ENCODE measurements around the gene RECQL5.

The RECQL5 gene

GRCh38 chr17:75626496-75627038 is 40.4 kb downstream of the RECQL5 start:
- no peak overlapping the region for H3K27ac ChIP-seq (ENCODE audit: low read depth, low read length)
- H3K27me3 ChIP-seq (ENCODE audit: control insufficient read depth, insufficient read depth, low read length): no peaks in the 10 kb centered on the region
- no peak overlapping the region for H3K4me3 ChIP-seq (ENCODE audit: low read length)
- no peaks in the 10 kb centered on the region for H3K4me1 ChIP-seq (ENCODE audit: control insufficient read depth, insufficient read depth, low read length)
- peaks cover 9% of the 10 kb centered on the region for H3K36me3 ChIP-seq (ENCODE audit: control insufficient read depth, insufficient read depth, low read length)
- H3K9ac ChIP-seq (ENCODE audit: low read length): no peak overlapping the region

GRCh38 chr17:75625813-75626486 is 41.0 kb downstream of the RECQL5 start:
- H3K36me3 ChIP-seq (ENCODE audit: control insufficient read depth, insufficient read depth, low read length): peaks cover 10% of the 10 kb centered on the region
- no peaks in the 10 kb centered on the region for H3K4me1 ChIP-seq (ENCODE audit: control insufficient read depth, insufficient read depth, low read length)
- H3K4me3 ChIP-seq (ENCODE audit: low read length): no peak overlapping the region
- H3K27ac ChIP-seq (ENCODE audit: low read depth, low read length): no peak overlapping the region
- no peaks in the 10 kb centered on the region for H3K27me3 ChIP-seq (ENCODE audit: control insufficient read depth, insufficient read depth, low read length)
- H3K9ac ChIP-seq (ENCODE audit: low read length): no peak overlapping the region

- Histone ChIP-seq H3K36me3 (ENCODE audit: control insufficient read depth, insufficient read depth, low read length) (peaks cover 12% of the 10 kb centered on the region), H3K9ac (ENCODE audit: low read length) (no peak overlapping the region), H3K27ac (ENCODE audit: low read depth, low read length) (no peak overlapping the region), H3K4me1 (ENCODE audit: control insufficient read depth, insufficient read depth, low read length) (no peaks in the 10 kb centered on the region), H3K4me3 (ENCODE audit: low read length) (no peak overlapping the region), H3K27me3 (ENCODE audit: control insufficient read depth, insufficient read depth, low read length) (no peaks in the 10 kb centered on the region)
These were observed 42.1 kb downstream of the RECQL5 start for GRCh38 chr17:75624714-75625345.

- Histone ChIP-seq H3K9ac (ENCODE audit: low read length) (no peak overlapping the region), H3K27me3 (ENCODE audit: control insufficient read depth, insufficient read depth, low read length) (no peaks in the 10 kb centered on the region), H3K27ac (ENCODE audit: low read depth, low read length) (no peak overlapping the region), H3K36me3 (ENCODE audit: control insufficient read depth, insufficient read depth, low read length) (peaks cover 15% of the 10 kb centered on the region), H3K4me3 (ENCODE audit: low read length) (no peak overlapping the region), H3K4me1 (ENCODE audit: control insufficient read depth, insufficient read depth, low read length) (no peaks in the 10 kb centered on the region)
These were observed 42.9 kb downstream of the RECQL5 start for GRCh38 chr17:75624021-75624420.

- Histone ChIP-seq H3K9ac (ENCODE audit: low read length) (no peak overlapping the region), H3K36me3 (ENCODE audit: control insufficient read depth, insufficient read depth, low read length) (peaks cover 21% of the 10 kb centered on the region), H3K27ac (ENCODE audit: low read depth, low read length) (no peak overlapping the region), H3K27me3 (ENCODE audit: control insufficient read depth, insufficient read depth, low read length) (no peaks in the 10 kb centered on the region), H3K4me1 (ENCODE audit: control insufficient read depth, insufficient read depth, low read length) (no peaks in the 10 kb centered on the region), H3K4me3 (ENCODE audit: low read length) (no peak overlapping the region)
These were observed 43.6 kb downstream of the RECQL5 start for GRCh38 chr17:75623386-75623785.

- Histone ChIP-seq H3K27me3 (ENCODE audit: control insufficient read depth, insufficient read depth, low read length) (no peaks in the 10 kb centered on the region), H3K9ac (ENCODE audit: low read length) (no peak overlapping the region), H3K4me1 (ENCODE audit: control insufficient read depth, insufficient read depth, low read length) (no peaks in the 10 kb centered on the region), H3K4me3 (ENCODE audit: low read length) (no peak overlapping the region), H3K36me3 (ENCODE audit: control insufficient read depth, insufficient read depth, low read length) (peaks cover 26% of the 10 kb centered on the region), H3K27ac (ENCODE audit: low read depth, low read length) (no peak overlapping the region)
These were observed 44.1 kb downstream of the RECQL5 start for GRCh38 chr17:75622771-75623273.

GRCh38 chr17:75622076-75622475 is 44.9 kb downstream of the RECQL5 start:
- H3K36me3 ChIP-seq (ENCODE audit: control insufficient read depth, insufficient read depth, low read length): peaks cover 27% of the 10 kb centered on the region
- no peak overlapping the region for H3K9ac ChIP-seq (ENCODE audit: low read length)
- H3K27ac ChIP-seq (ENCODE audit: low read depth, low read length): no peak overlapping the region

GRCh38 chr17:75621489-75621888 is 45.5 kb downstream of the RECQL5 start:
- no peaks in the 10 kb centered on the region for H3K4me1 ChIP-seq (ENCODE audit: control insufficient read depth, insufficient read depth, low read length)
- no peak overlapping the region for H3K27ac ChIP-seq (ENCODE audit: low read depth, low read length)
- no peaks in the 10 kb centered on the region for H3K27me3 ChIP-seq (ENCODE audit: control insufficient read depth, insufficient read depth, low read length)
- H3K4me3 ChIP-seq (ENCODE audit: low read length): no peak overlapping the region
- no peak overlapping the region for H3K9ac ChIP-seq (ENCODE audit: low read length)
- H3K36me3 ChIP-seq (ENCODE audit: control insufficient read depth, insufficient read depth, low read length): peaks cover 27% of the 10 kb centered on the region

More at GRCh38 chr17:75622076-75622475, 44.9 kb downstream of the RECQL5 start:
- H3K27me3 ChIP-seq (ENCODE audit: control insufficient read depth, insufficient read depth, low read length): no peaks in the 10 kb centered on the region
- H3K4me3 ChIP-seq (ENCODE audit: low read length): no peak overlapping the region
- no peaks in the 10 kb centered on the region for H3K4me1 ChIP-seq (ENCODE audit: control insufficient read depth, insufficient read depth, low read length)

GRCh38 chr17:75619506-75620431 is 47.2 kb downstream of the RECQL5 start:
- no peaks in the 10 kb centered on the region for H3K27me3 ChIP-seq (ENCODE audit: control insufficient read depth, insufficient read depth, low read length)
- H3K4me3 ChIP-seq (ENCODE audit: low read length): no peak overlapping the region
- H3K27ac ChIP-seq (ENCODE audit: low read depth, low read length): no peak overlapping the region
- H3K4me1 ChIP-seq (ENCODE audit: control insufficient read depth, insufficient read depth, low read length): no peaks in the 10 kb centered on the region
- H3K36me3 ChIP-seq (ENCODE audit: control insufficient read depth, insufficient read depth, low read length): peaks cover 29% of the 10 kb centered on the region
- H3K9ac ChIP-seq (ENCODE audit: low read length): no peak overlapping the region

GRCh38 chr17:75617675-75618074 is 49.3 kb downstream of the RECQL5 start:
- peaks cover 33% of the 10 kb centered on the region for H3K36me3 ChIP-seq (ENCODE audit: control insufficient read depth, insufficient read depth, low read length)
- no peak overlapping the region for H3K4me3 ChIP-seq (ENCODE audit: low read length)
- no peaks in the 10 kb centered on the region for H3K27me3 ChIP-seq (ENCODE audit: control insufficient read depth, insufficient read depth, low read length)
- no peaks in the 10 kb centered on the region for H3K4me1 ChIP-seq (ENCODE audit: control insufficient read depth, insufficient read depth, low read length)
- H3K27ac ChIP-seq (ENCODE audit: low read depth, low read length): no peak overlapping the region
- no peak overlapping the region for H3K9ac ChIP-seq (ENCODE audit: low read length)

- H3K9ac ChIP-seq (ENCODE audit: low read length): no peak overlapping the region
- no peaks in the 10 kb centered on the region for H3K27me3 ChIP-seq (ENCODE audit: control insufficient read depth, insufficient read depth, low read length)
- no peaks in the 10 kb centered on the region for H3K4me1 ChIP-seq (ENCODE audit: control insufficient read depth, insufficient read depth, low read length)
- peaks cover 33% of the 10 kb centered on the region for H3K36me3 ChIP-seq (ENCODE audit: control insufficient read depth, insufficient read depth, low read length)
- no peak overlapping the region for H3K4me3 ChIP-seq (ENCODE audit: low read length)
- H3K27ac ChIP-seq (ENCODE audit: low read depth, low read length): no peak overlapping the region
These were observed 49.7 kb downstream of the RECQL5 start for GRCh38 chr17:75617218-75617617.

GRCh38 chr17:75616521-75617122 is 50.3 kb downstream of the RECQL5 start:
- Histone ChIP-seq H3K27me3 (ENCODE audit: control insufficient read depth, insufficient read depth, low read length) (no peaks in the 10 kb centered on the region), H3K36me3 (ENCODE audit: control insufficient read depth, insufficient read depth, low read length) (peaks cover 39% of the 10 kb centered on the region), H3K4me1 (ENCODE audit: control insufficient read depth, insufficient read depth, low read length) (no peaks in the 10 kb centered on the region), H3K27ac (ENCODE audit: low read depth, low read length) (no peak overlapping the region), H3K9ac (ENCODE audit: low read length) (no peak overlapping the region), H3K4me3 (ENCODE audit: low read length) (no peak overlapping the region)

Data from rectal smooth muscle tissue (tissue), 1 donor.